Fibroblast of peridontal ligament (primary cell): ENCODE measurements around the gene MRPS18A.

Experiments
- DNase-seq: peaks from one replicate; pipeline ENCODE4 v3.0.0-alpha.2; 2010; ENCODE audit errors: extremely low read depth

The MRPS18A gene

GRCh38 chr6:43687437-43688347 is at the start of gene MRPS18A:
TSS of gene MRPS18A (minus strand) at chr6:43687791. CDS start at chr6:43687779, 12 bp downstream.
- DNase-seq = peak; percentile 58

GRCh38 chr6:43736844-43737243 is 49.3 kb upstream of the MRPS18A start:
- DNase-seq = no peak

- DNase-seq = no peak
These were observed 48.7 kb upstream of the MRPS18A start for GRCh38 chr6:43736211-43736786.

- DNase-seq = no peak
These were observed 48.1 kb upstream of the MRPS18A start for GRCh38 chr6:43735642-43736199.

GRCh38 chr6:43734294-43734665 is 46.7 kb upstream of the MRPS18A start:
- no peak for DNase-seq

- no peak for DNase-seq
These were observed 46.1 kb upstream of the MRPS18A start for GRCh38 chr6:43733471-43734293.

GRCh38 chr6:43730634-43731033 is 43.0 kb upstream of the MRPS18A start:
- no peak for DNase-seq

GRCh38 chr6:43729537-43729936 is 41.9 kb upstream of the MRPS18A start:
- DNase-seq = no peak

- no peak for DNase-seq
These were observed 41.0 kb upstream of the MRPS18A start for GRCh38 chr6:43728586-43728985.

GRCh38 chr6:43727634-43728033 is 40.0 kb upstream of the MRPS18A start:
- DNase-seq = no peak

- no peak for DNase-seq
These were observed 38.3 kb upstream of the MRPS18A start for GRCh38 chr6:43725643-43726580.

- DNase-seq = peak; percentile 97
These were observed 37.5 kb upstream of the MRPS18A start for GRCh38 chr6:43724914-43725642.

- no peak for DNase-seq
These were observed 36.8 kb upstream of the MRPS18A start for GRCh38 chr6:43724354-43724753.

- DNase-seq = peak; percentile 60
These were observed 36.2 kb upstream of the MRPS18A start for GRCh38 chr6:43723737-43724295.

- no peak for DNase-seq
These were observed 35.4 kb upstream of the MRPS18A start for GRCh38 chr6:43722920-43723545.

GRCh38 chr6:43720999-43721398 is 33.4 kb upstream of the MRPS18A start:
- DNase-seq = no peak

GRCh38 chr6:43719511-43719910 is 31.9 kb upstream of the MRPS18A start:
- no peak for DNase-seq

GRCh38 chr6:43718387-43719105 is 31.0 kb upstream of the MRPS18A start:
- no peak for DNase-seq

GRCh38 chr6:43717822-43718221 is 30.2 kb upstream of the MRPS18A start:
- DNase-seq = no peak
